Activated B cell treated with CpG ODN at 0.5 μM for 24 hours (primary cell): Measurements from ENCODE around the gene TBC1D9. TPM values are rescaled to one million over a fixed set of nuclear protein-coding genes. Genes with fewer than 3 reads are reported as not detected.

Source experiments
- ATAC-seq: fragments of 200-7000 bp; cut with Tn5 transposase; one replicate; pipeline ENCODE4 v1.10.0; 2021; ENCODE audit warnings: low read depth, mild to moderate bottlenecking, moderate library complexity
- CTCF ChIA-PET: fragments of 350-600 bp; sonication (Branson Sonifier 250); formaldehyde crosslinking; loops from one replicate; lab custom pipeline; 2021; ENCODE audit warnings: antibody characterized with exemption; lab: Charles Lee
- POLR2A ChIA-PET: fragments of 350-600 bp; sonication (Branson Sonifier 250); formaldehyde crosslinking; loops from one replicate; lab custom pipeline; 2021; ENCODE audit warnings: antibody characterized with exemption; lab: Charles Lee
- DNase-seq: peaks from one replicate; pipeline ENCODE4 v3.0.0; 2022
- H3K27ac Mint-ChIP-seq: one replicate; pipeline ENCODE4 v1.8.0; 2020; ENCODE audit warnings: mixed read lengths
- H3K27me3 Mint-ChIP-seq: one replicate; pipeline ENCODE4 v1.8.0; 2021; ENCODE audit warnings: mixed read lengths
- H3K36me3 Mint-ChIP-seq: one replicate; pipeline ENCODE4 v1.8.0; 2021; ENCODE audit warnings: low read depth, mixed read lengths
- H3K4me1 Mint-ChIP-seq: one replicate; pipeline ENCODE4 v1.8.0; 2021; ENCODE audit warnings: mixed read lengths
- H3K4me3 Mint-ChIP-seq: one replicate; pipeline ENCODE4 v1.8.0; 2020; ENCODE audit warnings: mild to moderate bottlenecking, mixed read lengths
- H3K9me3 Mint-ChIP-seq: one replicate; pipeline ENCODE4 v1.8.0; 2020; ENCODE audit warnings: mixed read lengths
- CTCF ChIP-seq: fragments of 200-600 bp; IDR thresholded peaks from one replicate; pipeline ENCODE4 v1.8.0; 2022; ENCODE audit warnings: antibody characterized with exemption, mild to moderate bottlenecking
- intact Hi-C: fragments of 100-400 bp; cut with micrococcal nuclease; formaldehyde crosslinking; loops from one replicate; pipeline ENCODE4 v1.15.1; 2024
- total RNA-seq: library from RNA; stranded (reverse); gene quantifications from 2 replicates; pipeline ENCODE4 v1.2.3, GENCODE V29; 2022

The TBC1D9 gene
- total RNA-seq, 1 donor from 2014 or later, result 46.0 TPM

GRCh38 chr4:140653718-140654494 is 102.3 kb downstream of the TBC1D9 start:
- ATAC-seq (no peak), DNase-seq (no peak)
- intact Hi-C loops, result no loop called here
- TF ChIP-seq CTCF, result no peak
- POLR2A ChIA-PET, result no interaction called here
- Mint-ChIP-seq H3K4me3 (no peak overlapping the region), H3K27ac (peak overlapping the region; percentile 61), H3K4me1 (no peaks in the 10 kb centered on the region), H3K9me3 (no peaks in the 10 kb centered on the region), H3K36me3 (peaks cover 92% of the 10 kb centered on the region), H3K27me3 (no peaks in the 10 kb centered on the region)
- CTCF ChIA-PET, result interaction anchor here (1.4 kb wide), 2 partner anchors 197 to 294 kb away, joined by 3 read pairs; no protein-coding TSS in a partner anchor

GRCh38 chr4:140652601-140653000 is 103.6 kb downstream of the TBC1D9 start:
- Mint-ChIP-seq H3K36me3 (peaks cover 93% of the 10 kb centered on the region), H3K27me3 (no peaks in the 10 kb centered on the region), H3K4me3 (no peak overlapping the region), H3K9me3 (no peaks in the 10 kb centered on the region), H3K27ac (peak overlapping the region; percentile 41), H3K4me1 (no peaks in the 10 kb centered on the region)
- intact Hi-C loops, result no loop called here
- ChIA-PET POLR2A (interaction anchor here (0.7 kb wide), 1 partner anchor 24 kb away, joined by 6 read pairs; no protein-coding TSS in a partner anchor), CTCF (interaction anchor here (0.7 to 1.1 kb wide), 3 partner anchors 8 to 19 kb away, joined by 3 to 5 read pairs (median 3); no protein-coding TSS in a partner anchor)
- ATAC-seq (no peak), DNase-seq (no peak)
- no peak for TF ChIP-seq CTCF

GRCh38 chr4:140648716-140649308 is 107.4 kb downstream of the TBC1D9 start:
- ChIA-PET POLR2A (no interaction called here), CTCF (interaction anchor here (0.6 kb wide), 1 partner anchor 1607 kb away, joined by 3 read pairs; no protein-coding TSS in a partner anchor)
- intact Hi-C loops, result no loop called here
- Mint-ChIP-seq H3K36me3 (peaks cover 93% of the 10 kb centered on the region), H3K27me3 (no peaks in the 10 kb centered on the region), H3K4me3 (no peak overlapping the region), H3K4me1 (no peaks in the 10 kb centered on the region), H3K27ac (peak overlapping the region; percentile 46), H3K9me3 (no peaks in the 10 kb centered on the region)
- ATAC-seq (no peak), DNase-seq (no peak)
- no peak for TF ChIP-seq CTCF

- no peak overlapping the region for H3K27ac Mint-ChIP-seq
- peaks cover 90% of the 10 kb centered on the region for H3K36me3 Mint-ChIP-seq
- no peak for TF ChIP-seq CTCF
- ATAC-seq (no peak), DNase-seq (no peak)
- H3K4me1 Mint-ChIP-seq, result no peaks in the 10 kb centered on the region
- ChIA-PET POLR2A (no interaction called here), CTCF (no interaction called here)
- no peaks in the 10 kb centered on the region for H3K9me3 Mint-ChIP-seq
- intact Hi-C loops, result no loop called here
- H3K27me3 Mint-ChIP-seq, result no peaks in the 10 kb centered on the region
- no peak overlapping the region for H3K4me3 Mint-ChIP-seq
Measured at GRCh38 chr4:140645614-140646412, 110.4 kb downstream of the TBC1D9 start.
